Measurements from ENCODE around the gene SMC4. TPM values are rescaled to one million over a fixed set of nuclear protein-coding genes. Genes with fewer than 3 reads are reported as not detected.

SMC4 gene
- total RNA-seq, 4 donors from 2014 or later, result 11.8 to 119 (median 72.4) TPM

DNA sequence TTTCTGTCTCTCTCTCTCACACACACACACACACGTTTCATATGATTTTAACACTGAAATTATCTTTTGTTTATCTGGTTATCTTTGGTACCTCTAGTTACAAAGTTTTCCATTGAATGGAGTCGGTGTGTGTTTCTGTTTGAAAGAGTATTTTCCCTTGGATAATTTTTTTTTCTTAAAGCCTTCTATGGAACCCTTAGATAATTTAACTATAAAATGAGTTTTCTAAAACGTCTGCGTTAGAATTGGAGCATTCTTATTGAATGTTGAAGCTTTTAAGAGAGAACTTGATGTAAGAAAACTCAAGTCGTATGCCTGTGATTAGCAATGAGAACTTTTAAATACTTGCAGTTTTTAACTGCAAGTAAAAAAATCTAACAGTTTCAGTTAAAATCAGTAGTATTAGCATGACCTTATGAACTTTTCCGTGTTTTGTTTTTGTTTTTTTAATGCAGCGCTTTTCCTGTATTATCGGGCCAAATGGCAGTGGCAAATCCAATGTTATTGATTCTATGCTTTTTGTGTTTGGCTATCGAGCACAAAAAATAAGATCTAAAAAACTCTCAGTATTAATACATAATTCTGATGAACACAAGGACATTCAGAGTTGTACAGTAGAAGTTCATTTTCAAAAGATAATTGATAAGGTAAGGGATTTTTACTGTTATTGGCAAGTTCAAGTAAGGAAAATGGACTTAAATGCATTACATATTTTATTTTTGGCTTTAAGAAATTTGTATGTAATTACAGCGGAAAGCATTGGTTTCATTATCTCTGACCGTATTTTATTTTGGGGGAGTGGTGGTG, 3.0 kb downstream of the SMC4 start:
- no peak for DNase-seq
- H3K27ac ChIP-seq, result peak overlapping the region in 1 of 2 donors; percentile 92
- H3K4me3 ChIP-seq, result no peak overlapping the region
- H3K4me1 ChIP-seq, result peaks cover 4 to 14% of the 10 kb centered on the region in 2 donors
- TF ChIP-seq, protein P1, sequence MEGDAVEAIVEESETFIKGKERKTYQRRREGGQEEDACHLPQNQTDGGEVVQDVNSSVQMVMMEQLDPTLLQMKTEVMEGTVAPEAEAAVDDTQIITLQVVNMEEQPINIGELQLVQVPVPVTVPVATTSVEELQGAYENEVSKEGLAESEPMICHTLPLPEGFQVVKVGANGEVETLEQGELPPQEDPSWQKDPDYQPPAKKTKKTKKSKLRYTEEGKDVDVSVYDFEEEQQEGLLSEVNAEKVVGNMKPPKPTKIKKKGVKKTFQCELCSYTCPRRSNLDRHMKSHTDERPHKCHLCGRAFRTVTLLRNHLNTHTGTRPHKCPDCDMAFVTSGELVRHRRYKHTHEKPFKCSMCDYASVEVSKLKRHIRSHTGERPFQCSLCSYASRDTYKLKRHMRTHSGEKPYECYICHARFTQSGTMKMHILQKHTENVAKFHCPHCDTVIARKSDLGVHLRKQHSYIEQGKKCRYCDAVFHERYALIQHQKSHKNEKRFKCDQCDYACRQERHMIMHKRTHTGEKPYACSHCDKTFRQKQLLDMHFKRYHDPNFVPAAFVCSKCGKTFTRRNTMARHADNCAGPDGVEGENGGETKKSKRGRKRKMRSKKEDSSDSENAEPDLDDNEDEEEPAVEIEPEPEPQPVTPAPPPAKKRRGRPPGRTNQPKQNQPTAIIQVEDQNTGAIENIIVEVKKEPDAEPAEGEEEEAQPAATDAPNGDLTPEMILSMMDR (IDR thresholded peaks at IDR 0.05), result no peak
- no peak for TF ChIP-seq POLR2A (IDR thresholded peaks at IDR 0.05)
- no peaks in the 10 kb centered on the region for H3K36me3 ChIP-seq
- H3K27me3 ChIP-seq, result no peaks in the 10 kb centered on the region
- H3K9me3 ChIP-seq, result no peaks in the 10 kb centered on the region
- intact Hi-C loops (cut with DNase I; ENCODE audit: low total_unique reads), result no loop called here

DNA sequence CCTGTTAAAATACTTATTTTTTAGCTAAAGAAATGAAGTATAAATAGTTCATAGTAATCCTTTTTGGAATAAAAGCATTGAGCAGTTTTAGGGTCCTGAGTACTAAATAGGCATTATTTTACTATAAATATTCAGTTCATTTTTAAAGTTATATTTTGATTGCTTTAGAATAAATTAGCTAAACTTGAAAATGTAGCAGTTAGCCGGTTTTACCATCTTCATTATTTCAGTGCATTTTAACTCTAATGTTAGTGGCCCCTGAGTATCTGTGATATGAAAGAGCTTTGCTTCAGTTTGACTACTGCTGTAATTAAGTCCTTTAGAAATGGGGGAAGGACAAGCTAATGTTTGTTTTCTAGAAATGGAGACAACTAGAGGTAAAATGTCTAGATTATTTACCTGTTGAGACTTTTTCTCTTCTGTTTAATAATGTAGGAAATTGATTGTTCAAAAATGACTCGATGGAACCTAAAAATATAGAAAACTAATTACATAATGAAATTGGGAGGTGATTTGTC, 3.6 kb downstream of the SMC4 start:
- H3K4me1 ChIP-seq, result peaks cover 4 to 14% of the 10 kb centered on the region in 2 donors
- H3K36me3 ChIP-seq, result no peaks in the 10 kb centered on the region
- H3K9me3 ChIP-seq, result no peaks in the 10 kb centered on the region
- H3K4me3 ChIP-seq, result no peak overlapping the region
- TF ChIP-seq, protein P1 (IDR thresholded peaks at IDR 0.05), result no peak
- no peak for TF ChIP-seq POLR2A (IDR thresholded peaks at IDR 0.05)
- DNase-seq, result no peak
- intact Hi-C loops (cut with DNase I; ENCODE audit: low total_unique reads), result no loop called here
- H3K27ac ChIP-seq, result peak overlapping the region in 1 of 2 donors; percentile 92
- H3K27me3 ChIP-seq, result no peaks in the 10 kb centered on the region

DNA sequence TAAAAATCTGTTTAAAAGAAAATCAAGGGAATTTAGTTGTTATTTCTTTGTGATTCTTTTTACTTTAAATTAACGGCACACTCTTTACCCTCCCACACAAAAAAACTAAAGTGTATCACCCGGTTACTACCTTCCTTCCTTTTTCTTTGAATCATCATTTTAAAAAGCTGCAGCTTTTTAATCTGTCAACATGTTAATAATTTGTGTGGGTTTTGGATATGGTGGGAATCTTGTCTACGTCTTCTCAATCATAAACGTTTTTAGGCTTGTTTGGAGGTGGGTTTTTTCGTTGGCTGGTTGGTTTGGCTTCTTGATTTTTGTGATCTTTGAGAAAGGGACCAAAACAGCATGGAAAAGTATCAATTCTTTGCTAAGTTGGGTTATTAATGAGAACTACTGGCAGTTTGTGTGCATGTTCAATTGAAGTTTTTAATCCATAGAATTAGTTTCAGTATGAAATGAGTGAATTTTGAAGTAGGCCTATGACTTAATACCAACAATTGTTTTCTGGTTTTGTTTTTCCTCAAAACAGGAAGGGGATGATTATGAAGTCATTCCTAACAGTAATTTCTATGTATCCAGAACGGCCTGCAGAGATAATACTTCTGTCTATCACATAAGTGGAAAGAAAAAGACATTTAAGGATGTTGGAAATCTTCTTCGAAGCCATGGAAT, 4.5 kb downstream of the SMC4 start:
- intact Hi-C loops (cut with DNase I; ENCODE audit: low total_unique reads), result no loop called here
- Histone ChIP-seq H3K4me3 (no peak overlapping the region), H3K36me3 (no peaks in the 10 kb centered on the region), H3K9me3 (no peaks in the 10 kb centered on the region), H3K27ac (peak overlapping the region in 1 of 2 donors; percentile 92), H3K27me3 (no peaks in the 10 kb centered on the region), H3K4me1 (peaks cover 0 to 14% of the 10 kb centered on the region in 2 donors)
- no peak for TF ChIP-seq POLR2A (IDR thresholded peaks at IDR 0.05)
- TF ChIP-seq, protein P1 (IDR thresholded peaks at IDR 0.05), result no peak
- DNase-seq, result no peak

- H3K27ac ChIP-seq, result no peak overlapping the region
- H3K4me3 ChIP-seq, result no peak overlapping the region
- no peaks in the 10 kb centered on the region for H3K4me1 ChIP-seq
- no peaks in the 10 kb centered on the region for H3K9me3 ChIP-seq
- TF ChIP-seq, protein P1 (IDR thresholded peaks at IDR 0.05), result no peak
- TF ChIP-seq POLR2A (IDR thresholded peaks at IDR 0.05), result no peak
- H3K27me3 ChIP-seq, result no peaks in the 10 kb centered on the region
- H3K36me3 ChIP-seq, result no peaks in the 10 kb centered on the region
- intact Hi-C loops (cut with DNase I; ENCODE audit: low total_unique reads), result no loop called here
- DNase-seq, result no peak
Observed at GRCh38 chr3:160409812-160410610, 10.6 kb downstream of the SMC4 start.
